Loucy (cell line): ENCODE measurements around the gene ADCY9.

Experiments used
- EZH2phosphoT487 ChIP-seq: fragments of 200-600 bp; IDR thresholded peaks from 2 replicates; pipeline ENCODE4 v1.6.1; 2018; ENCODE audit warnings: antibody characterized with exemption, mild to moderate bottlenecking, moderate library complexity, borderline replicate concordance
- TF ChIP-seq, protein P1 (sequence below): fragments of 200-600 bp; sonication (generic); conservative IDR thresholded peaks from 2 replicates; pipeline ENCODE4 v1.5.1; 2014; ENCODE audit warnings: mild to moderate bottlenecking, antibody characterized with exemption, low read length

DNA sequence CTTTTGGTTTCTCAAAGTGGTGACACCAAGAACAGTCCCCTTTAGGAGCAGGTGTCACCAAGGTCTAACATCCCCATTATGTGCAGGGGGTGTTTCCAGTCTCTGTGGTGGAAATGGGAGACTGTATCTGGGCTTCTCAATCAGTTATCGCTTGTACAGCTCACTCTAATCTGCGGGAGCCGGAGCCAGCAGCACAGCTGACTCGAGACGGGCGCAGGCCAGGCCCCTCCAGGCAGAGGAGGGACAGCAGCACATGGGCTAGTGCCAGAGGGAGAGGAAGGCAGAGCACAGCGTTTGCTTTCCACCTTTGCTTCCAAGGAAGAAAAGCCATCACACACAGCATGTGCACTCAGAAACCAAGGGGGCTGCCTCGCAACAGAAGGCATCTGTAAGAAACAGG, 144.5 kb downstream of the ADCY9 start:
- TF ChIP-seq, protein P1, sequence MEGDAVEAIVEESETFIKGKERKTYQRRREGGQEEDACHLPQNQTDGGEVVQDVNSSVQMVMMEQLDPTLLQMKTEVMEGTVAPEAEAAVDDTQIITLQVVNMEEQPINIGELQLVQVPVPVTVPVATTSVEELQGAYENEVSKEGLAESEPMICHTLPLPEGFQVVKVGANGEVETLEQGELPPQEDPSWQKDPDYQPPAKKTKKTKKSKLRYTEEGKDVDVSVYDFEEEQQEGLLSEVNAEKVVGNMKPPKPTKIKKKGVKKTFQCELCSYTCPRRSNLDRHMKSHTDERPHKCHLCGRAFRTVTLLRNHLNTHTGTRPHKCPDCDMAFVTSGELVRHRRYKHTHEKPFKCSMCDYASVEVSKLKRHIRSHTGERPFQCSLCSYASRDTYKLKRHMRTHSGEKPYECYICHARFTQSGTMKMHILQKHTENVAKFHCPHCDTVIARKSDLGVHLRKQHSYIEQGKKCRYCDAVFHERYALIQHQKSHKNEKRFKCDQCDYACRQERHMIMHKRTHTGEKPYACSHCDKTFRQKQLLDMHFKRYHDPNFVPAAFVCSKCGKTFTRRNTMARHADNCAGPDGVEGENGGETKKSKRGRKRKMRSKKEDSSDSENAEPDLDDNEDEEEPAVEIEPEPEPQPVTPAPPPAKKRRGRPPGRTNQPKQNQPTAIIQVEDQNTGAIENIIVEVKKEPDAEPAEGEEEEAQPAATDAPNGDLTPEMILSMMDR = no peak
- TF ChIP-seq EZH2phosphoT487 = no peak
